ENCODE results near the gene FSTL4. TPM values are rescaled to one million over a fixed set of nuclear protein-coding genes. Genes with fewer than 3 reads are reported as not detected.
A peak's percentile ranks its signal among the peaks of the same experiment; 100 is the strongest.

Gene FSTL4
- total and polyA plus RNA-seq, 4 donors, result 0.08 to 1.4 (median 0.31) TPM

DNA sequence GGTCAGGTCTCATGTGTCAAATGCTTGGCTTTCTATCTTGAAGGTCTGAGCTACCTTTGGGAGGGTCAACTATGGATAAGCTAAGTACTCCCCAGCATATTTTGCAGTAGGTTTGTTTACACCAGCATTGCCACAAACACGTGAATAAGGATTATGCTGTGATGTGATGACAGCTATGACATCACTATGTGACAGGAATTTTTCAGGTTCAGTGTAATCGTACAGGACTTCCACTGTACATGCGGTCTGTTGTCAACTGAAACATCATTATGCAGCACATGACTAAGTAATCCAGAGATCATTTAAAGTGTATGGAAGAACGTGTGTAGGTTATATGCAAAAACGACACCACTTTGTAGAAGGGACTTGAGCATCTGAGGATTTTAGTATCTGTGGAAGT lies 104.0 kb downstream of the FSTL4 start:
- H3K4me3 ChIP-seq, result no peak overlapping the region
- H3K27ac ChIP-seq (ENCODE audit: low read depth in 1 of 2, low read length in 1 of 2), result no peak overlapping the region
- no peak overlapping the region for H3K9ac ChIP-seq (ENCODE audit: insufficient read depth in 1 of 2, low read length in 2 of 2)
- ATAC-seq (ENCODE audit: insufficient read depth, low FRiP score) (no peak), DNase-seq (no peak)
- no peaks in the 10 kb centered on the region for H3K36me3 ChIP-seq (ENCODE audit: control insufficient read depth in 4 of 4, insufficient read depth in 4 of 4, low read length in 4 of 4)
- H3K4me1 ChIP-seq (ENCODE audit: control insufficient read depth in 5 of 5, insufficient read depth in 5 of 5, low read length in 5 of 5), result peaks cover 0 to 1% (median 0%) of the 10 kb centered on the region in 5 donors
- WGBS, 2 donors, result 90% methylated on average over 5 of the region's 5 CpGs
- peaks cover 0 to 2% (median 0%) of the 10 kb centered on the region in 3 donors for H3K27me3 ChIP-seq (ENCODE audit: control insufficient read depth in 3 of 3, insufficient read depth in 3 of 3, low read length in 2 of 3)
- no peak for TF ChIP-seq CTCF (IDR thresholded peaks at IDR 0.05; ENCODE audit: control extremely low read depth, extremely low read depth)
- no peaks in the 10 kb centered on the region for H3K9me3 ChIP-seq (ENCODE audit: control insufficient read depth in 4 of 4, insufficient read depth in 3 of 4, low read length in 3 of 4)

DNA sequence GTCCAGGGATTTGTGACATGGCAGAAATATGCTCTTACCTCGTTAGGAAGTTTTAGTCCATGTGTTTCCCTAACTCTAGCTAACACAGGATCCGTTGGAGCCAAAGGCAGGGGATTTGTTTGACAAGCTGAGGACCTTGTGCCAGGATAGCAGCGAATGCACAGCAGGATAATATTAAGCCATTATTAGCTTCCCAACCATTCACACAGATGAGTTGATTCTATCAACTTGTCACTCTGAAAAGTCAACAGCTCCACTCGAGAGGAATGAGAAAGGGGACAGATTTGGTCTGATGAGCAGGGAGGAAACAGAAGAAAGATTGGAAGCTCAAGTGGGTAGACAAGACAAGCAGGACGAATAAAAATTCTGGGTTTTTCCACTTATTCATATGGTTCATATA lies 106.2 kb downstream of the FSTL4 start:
- TF ChIP-seq CTCF (IDR thresholded peaks at IDR 0.05; ENCODE audit: control extremely low read depth, extremely low read depth), result no peak
- Histone ChIP-seq H3K9me3 (ENCODE audit: control insufficient read depth in 4 of 4, insufficient read depth in 3 of 4, low read length in 3 of 4) (no peaks in the 10 kb centered on the region), H3K9ac (ENCODE audit: insufficient read depth in 1 of 2, low read length in 2 of 2) (no peak overlapping the region), H3K36me3 (ENCODE audit: control insufficient read depth in 4 of 4, insufficient read depth in 4 of 4, low read length in 4 of 4) (no peaks in the 10 kb centered on the region), H3K27me3 (ENCODE audit: control insufficient read depth in 3 of 3, insufficient read depth in 3 of 3, low read length in 2 of 3) (peaks cover 0 to 5% (median 0%) of the 10 kb centered on the region in 3 donors), H3K4me3 (no peak overlapping the region), H3K27ac (ENCODE audit: low read depth in 1 of 2, low read length in 1 of 2) (no peak overlapping the region), H3K4me1 (ENCODE audit: control insufficient read depth in 5 of 5, insufficient read depth in 5 of 5, low read length in 5 of 5) (peaks cover 0 to 1% (median 0%) of the 10 kb centered on the region in 5 donors)
- ATAC-seq (ENCODE audit: insufficient read depth, low FRiP score) (no peak), DNase-seq (no peak)
- WGBS, 2 donors, result 66 to 70% methylated on average over 5 of the region's 5 CpGs

GRCh38 chr5:133503511-133503910 lies 108.8 kb downstream of the FSTL4 start:
- Histone ChIP-seq H3K27me3 (ENCODE audit: control insufficient read depth in 3 of 3, insufficient read depth in 3 of 3, low read length in 2 of 3) (peaks cover 0 to 5% (median 0%) of the 10 kb centered on the region in 3 donors), H3K4me1 (ENCODE audit: control insufficient read depth in 5 of 5, insufficient read depth in 5 of 5, low read length in 5 of 5) (peaks cover 0 to 5% (median 0%) of the 10 kb centered on the region in 5 donors), H3K27ac (ENCODE audit: low read depth in 1 of 2, low read length in 1 of 2) (no peak overlapping the region), H3K36me3 (ENCODE audit: control insufficient read depth in 4 of 4, insufficient read depth in 4 of 4, low read length in 4 of 4) (no peaks in the 10 kb centered on the region), H3K9me3 (ENCODE audit: control insufficient read depth in 4 of 4, insufficient read depth in 3 of 4, low read length in 3 of 4) (no peaks in the 10 kb centered on the region), H3K9ac (ENCODE audit: insufficient read depth in 1 of 2, low read length in 2 of 2) (no peak overlapping the region), H3K4me3 (no peak overlapping the region)
- DNase-seq (no peak), ATAC-seq (ENCODE audit: insufficient read depth, low FRiP score) (no peak)
- no peak for TF ChIP-seq CTCF (IDR thresholded peaks at IDR 0.05; ENCODE audit: control extremely low read depth, extremely low read depth)
- WGBS, 2 donors, result 86 to 88% methylated on average over 1 of the region's 1 CpG

- H3K27ac ChIP-seq (ENCODE audit: low read depth in 1 of 2, low read length in 1 of 2), result no peak overlapping the region
- DNase-seq, result peak in 2 of 3 donors; percentile 7 to 64
- H3K9ac ChIP-seq (ENCODE audit: insufficient read depth in 1 of 2, low read length in 2 of 2), result no peak overlapping the region
- 73 to 86% methylated on average over 5 of the region's 5 CpGs for WGBS, 2 donors
- peaks cover 0 to 5% (median 0%) of the 10 kb centered on the region in 5 donors for H3K4me1 ChIP-seq (ENCODE audit: control insufficient read depth in 5 of 5, insufficient read depth in 5 of 5, low read length in 5 of 5)
- peaks cover 0 to 5% (median 0%) of the 10 kb centered on the region in 3 donors for H3K27me3 ChIP-seq (ENCODE audit: control insufficient read depth in 3 of 3, insufficient read depth in 3 of 3, low read length in 2 of 3)
- no peak overlapping the region for H3K4me3 ChIP-seq
- H3K36me3 ChIP-seq (ENCODE audit: control insufficient read depth in 4 of 4, insufficient read depth in 4 of 4, low read length in 4 of 4), result no peaks in the 10 kb centered on the region
- no peak for TF ChIP-seq CTCF (IDR thresholded peaks at IDR 0.05; ENCODE audit: control extremely low read depth, extremely low read depth)
- ATAC-seq (ENCODE audit: insufficient read depth, low FRiP score), result peak; percentile 46
- no peaks in the 10 kb centered on the region for H3K9me3 ChIP-seq (ENCODE audit: control insufficient read depth in 4 of 4, insufficient read depth in 3 of 4, low read length in 3 of 4)
Measured at GRCh38 chr5:133499895-133500294, 112.4 kb downstream of the FSTL4 start.
